ENCODE results near the gene CD27.

The CD27 gene

GRCh38 chr12:6443361-6443983 is 1.3 kb upstream of the CD27 start:
- H3K4me3 ChIP-seq (ENCODE audit: low read length): no peak overlapping the region; the same call in 1 of the 2 replicates
- no peak for TF ChIP-seq ZNF274 (IDR thresholded peaks at IDR 0.05; ENCODE audit: low read depth, low read length)

GRCh38 chr12:6444031-6444430 is 724 bp upstream of the CD27 start:
- no peak overlapping the region; the same call in 1 of the 2 replicates for H3K4me3 ChIP-seq (ENCODE audit: low read length)
- TF ChIP-seq ZNF274 (IDR thresholded peaks at IDR 0.05; ENCODE audit: low read depth, low read length): no peak

- no peak for TF ChIP-seq ZNF274 (IDR thresholded peaks at IDR 0.05; ENCODE audit: low read depth, low read length)
- peak overlapping the region; percentile 78; the same call in 1 of the 2 replicates for H3K4me3 ChIP-seq (ENCODE audit: low read length)
Measured at GRCh38 chr12:6450091-6450868, 5.5 kb downstream of the CD27 start.

GRCh38 chr12:6450869-6451347 is 6.2 kb downstream of the CD27 start:
- peak overlapping the region; percentile 78; the same call in 1 of the 2 replicates for H3K4me3 ChIP-seq (ENCODE audit: low read length)
- TF ChIP-seq ZNF274 (IDR thresholded peaks at IDR 0.05; ENCODE audit: low read depth, low read length): no peak

- peak within 1 kb of the TSS; percentile 78 for H3K4me3 ChIP-seq (ENCODE audit: low read length)
- no peak for TF ChIP-seq ZNF274 (IDR thresholded peaks at IDR 0.05; ENCODE audit: low read depth, low read length)
Measured at GRCh38 chr12:6451348-6452244, 6.8 kb downstream of the CD27 start, which contains the start of gene TAPBPL. TSS of gene TAPBPL (plus strand) at chr12:6452042. CDS start at chr12:6452249, 207 bp downstream.

- TF ChIP-seq ZNF274 (IDR thresholded peaks at IDR 0.05; ENCODE audit: low read depth, low read length): no peak
- H3K4me3 ChIP-seq (ENCODE audit: low read length): peak overlapping the region; percentile 78
Measured at GRCh38 chr12:6452245-6452943, 7.6 kb downstream of the CD27 start.

- H3K4me3 ChIP-seq (ENCODE audit: low read length): peak overlapping the region; percentile 78
- no peak for TF ChIP-seq ZNF274 (IDR thresholded peaks at IDR 0.05; ENCODE audit: low read depth, low read length)
Measured at GRCh38 chr12:6452944-6453630, 8.3 kb downstream of the CD27 start.

- TF ChIP-seq ZNF274 (IDR thresholded peaks at IDR 0.05; ENCODE audit: low read depth, low read length): no peak
- H3K4me3 ChIP-seq (ENCODE audit: low read length): no peak overlapping the region
Measured at GRCh38 chr12:6457220-6457945, 12.6 kb downstream of the CD27 start.

GRCh38 chr12:6458281-6459003 is 13.7 kb downstream of the CD27 start:
- no peak overlapping the region for H3K4me3 ChIP-seq (ENCODE audit: low read length)
- no peak for TF ChIP-seq ZNF274 (IDR thresholded peaks at IDR 0.05; ENCODE audit: low read depth, low read length)

GRCh38 chr12:6459004-6459337 is 14.2 kb downstream of the CD27 start:
- no peak for TF ChIP-seq ZNF274 (IDR thresholded peaks at IDR 0.05; ENCODE audit: low read depth, low read length)
- no peak overlapping the region for H3K4me3 ChIP-seq (ENCODE audit: low read length)

GRCh38 chr12:6460751-6461371 is 16.1 kb downstream of the CD27 start:
- H3K4me3 ChIP-seq (ENCODE audit: low read length): peak overlapping the region; percentile 6; the same call in 1 of the 2 replicates
- TF ChIP-seq ZNF274 (IDR thresholded peaks at IDR 0.05; ENCODE audit: low read depth, low read length): no peak
